ENCODE measurements around the gene DPYSL5. TPM values are rescaled to one million over a fixed set of nuclear protein-coding genes. Genes with fewer than 3 reads are reported as not detected.

The DPYSL5 gene
- polyA plus RNA-seq, 1 donor from 2014 or later, result 111 TPM

DNA sequence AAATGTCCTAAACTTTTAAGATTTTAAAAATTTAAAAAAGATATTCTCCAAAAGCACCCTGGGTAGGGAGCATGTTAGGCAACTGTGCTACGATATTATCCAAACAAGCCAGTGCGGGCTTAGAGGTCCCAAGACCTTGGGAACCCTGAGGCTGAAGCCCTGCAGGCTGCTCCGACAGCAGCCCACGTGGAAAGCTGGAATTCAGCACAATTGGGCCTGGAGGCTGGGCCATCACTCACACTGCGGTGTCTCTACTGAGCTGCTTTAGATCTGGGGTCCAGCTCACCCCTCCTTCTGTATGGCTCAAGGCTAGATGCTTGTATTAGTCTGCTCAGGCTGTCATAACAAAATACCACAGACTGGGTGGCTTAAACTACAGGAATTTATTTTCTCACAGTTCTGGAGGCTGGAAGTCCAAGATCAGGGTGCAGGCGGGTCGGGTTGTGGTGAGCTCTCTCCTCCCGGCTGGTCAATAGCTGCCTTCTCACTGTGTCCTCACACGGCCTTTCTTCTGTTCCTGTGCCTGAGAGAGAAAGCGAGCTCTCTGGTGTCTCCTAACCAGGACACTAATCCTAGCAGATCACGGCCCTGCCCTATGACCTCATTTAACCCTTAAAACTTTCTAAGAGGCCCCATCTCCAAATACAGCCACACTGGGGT, 42.5 kb downstream of the DPYSL5 start:
- Histone ChIP-seq H3K9me2 (ENCODE audit: insufficient read depth, low read length) (no peaks in the 10 kb centered on the region), H3K4me2 (ENCODE audit: low read length) (no peak overlapping the region), H3K79me2 (replicated peaks; ENCODE audit: insufficient read depth, low read length) (peaks cover 38% of the 10 kb centered on the region), H3K4me3 (ENCODE audit: low read length) (no peak overlapping the region), H3K9me3 (ENCODE audit: low read length) (no peaks in the 10 kb centered on the region), H4K20me1 (ENCODE audit: insufficient read depth) (no peaks in the 10 kb centered on the region), H3K27ac (ENCODE audit: low read length) (no peak overlapping the region), H2AFZ (ENCODE audit: low read depth, low read length) (no peak overlapping the region), H3K27me3 (ENCODE audit: insufficient read depth, low read depth, low read length) (no peaks in the 10 kb centered on the region), H3K9ac (ENCODE audit: low read length) (no peak overlapping the region), H3F3A (ENCODE audit: insufficient read depth, low read length, poor library complexity, severe bottlenecking) (no peaks in the 10 kb centered on the region), H3K36me3 (ENCODE audit: insufficient read depth, low read length) (no peaks in the 10 kb centered on the region)
- TF ChIP-seq POLR2AphosphoS5 (IDR thresholded peaks at IDR 0.05) (no peak), MXI1 (conservative IDR thresholded peaks at IDR 0.05; ENCODE audit: poor library complexity, severe bottlenecking) (no peak)

GRCh38 chr2:26892133-26892532, 44.2 kb downstream of the DPYSL5 start:
- Histone ChIP-seq H3K4me2 (ENCODE audit: low read length) (peak overlapping the region; percentile 5), H3K79me2 (replicated peaks; ENCODE audit: insufficient read depth, low read length) (peaks cover 47% of the 10 kb centered on the region), H3K9ac (ENCODE audit: low read length) (no peak overlapping the region), H3K27me3 (ENCODE audit: insufficient read depth, low read depth, low read length) (no peaks in the 10 kb centered on the region), H3K4me3 (ENCODE audit: low read length) (peak overlapping the region; percentile 10), H3K36me3 (ENCODE audit: insufficient read depth, low read length) (no peaks in the 10 kb centered on the region), H3K27ac (ENCODE audit: low read length) (peak overlapping the region; percentile 47), H3K9me3 (ENCODE audit: low read length) (no peaks in the 10 kb centered on the region), H3K9me2 (ENCODE audit: insufficient read depth, low read length) (no peaks in the 10 kb centered on the region), H2AFZ (ENCODE audit: low read depth, low read length) (no peak overlapping the region), H3F3A (ENCODE audit: insufficient read depth, low read length, poor library complexity, severe bottlenecking) (no peaks in the 10 kb centered on the region), H4K20me1 (ENCODE audit: insufficient read depth) (no peaks in the 10 kb centered on the region)
- TF ChIP-seq REST (IDR thresholded peaks at IDR 0.05; ENCODE audit: borderline replicate concordance), result peak; percentile 61
- TF ChIP-seq POLR2AphosphoS5 (IDR thresholded peaks at IDR 0.05), result peak; percentile 40
- no peak for TF ChIP-seq EP300 (conservative IDR thresholded peaks at IDR 0.05; ENCODE audit: poor library complexity, severe bottlenecking)
- TF ChIP-seq, protein P1, sequence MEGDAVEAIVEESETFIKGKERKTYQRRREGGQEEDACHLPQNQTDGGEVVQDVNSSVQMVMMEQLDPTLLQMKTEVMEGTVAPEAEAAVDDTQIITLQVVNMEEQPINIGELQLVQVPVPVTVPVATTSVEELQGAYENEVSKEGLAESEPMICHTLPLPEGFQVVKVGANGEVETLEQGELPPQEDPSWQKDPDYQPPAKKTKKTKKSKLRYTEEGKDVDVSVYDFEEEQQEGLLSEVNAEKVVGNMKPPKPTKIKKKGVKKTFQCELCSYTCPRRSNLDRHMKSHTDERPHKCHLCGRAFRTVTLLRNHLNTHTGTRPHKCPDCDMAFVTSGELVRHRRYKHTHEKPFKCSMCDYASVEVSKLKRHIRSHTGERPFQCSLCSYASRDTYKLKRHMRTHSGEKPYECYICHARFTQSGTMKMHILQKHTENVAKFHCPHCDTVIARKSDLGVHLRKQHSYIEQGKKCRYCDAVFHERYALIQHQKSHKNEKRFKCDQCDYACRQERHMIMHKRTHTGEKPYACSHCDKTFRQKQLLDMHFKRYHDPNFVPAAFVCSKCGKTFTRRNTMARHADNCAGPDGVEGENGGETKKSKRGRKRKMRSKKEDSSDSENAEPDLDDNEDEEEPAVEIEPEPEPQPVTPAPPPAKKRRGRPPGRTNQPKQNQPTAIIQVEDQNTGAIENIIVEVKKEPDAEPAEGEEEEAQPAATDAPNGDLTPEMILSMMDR (IDR thresholded peaks at IDR 0.05; ENCODE audit: poor library complexity, severe bottlenecking), result no peak
- TF ChIP-seq MXI1 (conservative IDR thresholded peaks at IDR 0.05; ENCODE audit: poor library complexity, severe bottlenecking), result no peak
- TF ChIP-seq RAD21 (conservative IDR thresholded peaks at IDR 0.05), result no peak
- no peak for TF ChIP-seq SMC3 (conservative IDR thresholded peaks at IDR 0.05; ENCODE audit: poor library complexity)
- TF ChIP-seq TAF1 (IDR thresholded peaks at IDR 0.05; ENCODE audit: low read depth), result no peak
- TF ChIP-seq EZH2 (IDR thresholded peaks at IDR 0.05; ENCODE audit: borderline replicate concordance, insufficient read depth, low read length, poor library complexity, severe bottlenecking), result no peak

Data from neural cell (in vitro differentiated cells).